ENCODE results near the gene CSNK1G2.
A peak's percentile ranks its signal among the peaks of the same experiment; 100 is the strongest.

Gene CSNK1G2

DNA sequence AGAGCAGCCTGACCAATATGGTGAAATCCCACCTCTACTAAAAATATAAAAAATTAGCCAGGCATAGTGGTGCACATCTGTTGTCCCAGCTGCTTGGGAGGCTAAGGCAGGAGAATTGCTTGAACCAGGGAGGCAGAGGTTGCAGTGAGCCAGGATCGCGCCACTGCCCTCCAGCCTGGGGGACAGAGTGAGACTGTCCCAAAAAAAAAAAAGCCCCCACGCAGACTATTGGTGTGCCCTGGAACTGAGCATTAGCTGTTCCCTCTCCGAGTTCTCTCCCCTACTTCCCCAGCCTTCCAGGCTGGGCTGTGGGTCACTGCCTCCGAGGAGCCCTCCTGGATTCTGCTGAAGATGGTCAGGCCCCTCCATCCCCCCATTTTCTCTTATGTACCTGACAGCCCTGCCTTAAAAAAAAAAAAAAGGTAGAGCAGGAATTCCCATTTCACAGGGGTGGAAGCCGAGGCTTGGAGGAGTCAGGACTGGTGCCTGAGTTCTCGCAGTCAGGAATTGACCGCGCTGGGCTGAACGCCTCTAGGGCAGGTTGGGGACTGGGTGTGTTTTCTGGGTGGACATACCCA lies 33.9 kb upstream of the CSNK1G2 start:
- no peak overlapping the region for H4K8ac ChIP-seq (ENCODE audit: low read depth, low read length)

DNA sequence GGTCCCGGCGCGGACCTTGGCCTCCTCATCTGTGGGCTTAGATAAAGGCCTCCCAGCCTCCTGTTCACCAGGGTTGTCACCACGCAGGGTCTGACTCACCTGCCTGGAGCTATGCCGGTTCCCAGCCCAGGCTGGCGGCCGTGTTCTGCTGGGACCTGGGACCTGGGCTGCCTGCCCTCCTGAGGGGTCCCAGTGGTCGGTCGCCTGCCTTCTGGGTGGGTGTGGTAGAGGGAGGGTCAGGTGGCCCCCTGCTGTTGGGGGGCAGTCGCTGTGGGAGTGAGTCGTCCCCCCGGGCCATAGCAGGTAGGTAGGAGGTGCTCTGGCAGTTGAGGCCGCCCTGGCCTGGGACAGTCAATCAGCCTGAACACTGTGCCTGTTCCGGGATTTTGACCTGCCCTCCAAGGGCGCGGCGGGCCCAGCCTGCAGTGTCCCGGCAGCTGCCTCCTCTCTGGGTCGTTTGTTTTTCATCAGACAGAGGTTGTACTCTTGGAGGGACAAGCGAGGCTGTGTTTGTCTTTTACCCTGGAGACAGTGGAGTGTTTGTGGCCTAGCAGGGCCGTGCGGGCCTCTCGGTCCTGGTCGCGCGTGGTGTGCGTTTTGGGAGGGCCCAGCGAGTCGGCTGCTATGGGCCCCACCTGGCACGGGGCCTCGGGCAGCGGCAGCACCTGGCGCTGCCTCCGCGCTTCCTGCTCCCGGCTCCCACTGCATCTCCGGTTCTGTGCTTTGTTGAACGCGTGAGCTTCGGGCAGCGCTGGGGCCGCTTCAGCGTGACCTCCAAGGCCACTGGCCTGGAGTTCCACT lies 33.2 kb upstream of the CSNK1G2 start:
- H3K79me1 ChIP-seq (ENCODE audit: low read length) = peaks cover 21% of the 10 kb centered on the region
- peak; percentile 92 to 93 for DNase-seq
- no peak overlapping the region for H4K8ac ChIP-seq (ENCODE audit: low read depth, low read length)
- no peak overlapping the region for H3K23ac ChIP-seq (ENCODE audit: low read length)
- peak overlapping the region; percentile 95 for H3K4ac ChIP-seq (ENCODE audit: low read depth, low read length)
- no peak overlapping the region for H2AK5ac ChIP-seq (ENCODE audit: low read length)
- H2BK120ac ChIP-seq (ENCODE audit: insufficient read depth, low read length, poor library complexity) = no peak overlapping the region
- H4K12ac ChIP-seq (ENCODE audit: low read depth, low read length) = peak overlapping the region; percentile 32
- peak overlapping the region; percentile 20 for H3K18ac ChIP-seq (ENCODE audit: low read length)
- H4K91ac ChIP-seq (ENCODE audit: low read depth, low read length) = no peak overlapping the region
- WGBS (ENCODE audit: extremely low coverage, insufficient coverage, insufficient read length) = no CpG with 5 or more reads among the region's 43 CpGs
- H2AFZ ChIP-seq (ENCODE audit: insufficient read depth, low read length, poor library complexity) = no peak overlapping the region
- H3K36me3 ChIP-seq (ENCODE audit: control insufficient read depth in 1 of 2, insufficient read depth in 2 of 2, low read length in 2 of 2) = peaks cover 21 to 32% of the 10 kb centered on the region in 2 experiments
- no peak overlapping the region for H2BK5ac ChIP-seq (ENCODE audit: low read depth, low read length, poor library complexity)
- no peaks in the 10 kb centered on the region for H3K27me3 ChIP-seq (ENCODE audit: insufficient read depth, low read length)
- peak overlapping the region; percentile 20 for H3K4me2 ChIP-seq (ENCODE audit: low read length)
- no peak overlapping the region for H2BK12ac ChIP-seq (ENCODE audit: low read length)
- peak overlapping the region; percentile 51 for H3K27ac ChIP-seq (ENCODE audit: low read depth, low read length)
- H3K9me3 ChIP-seq (ENCODE audit: insufficient read depth, low read depth, low read length) = no peaks in the 10 kb centered on the region
- peak overlapping the region; percentile 16 for H3K4me3 ChIP-seq (ENCODE audit: low read depth, low read length)
- H3K4me1 ChIP-seq (ENCODE audit: control insufficient read depth in 1 of 2, insufficient read depth in 2 of 2, low read length in 2 of 2) = peaks cover 31 to 40% of the 10 kb centered on the region in 2 experiments
- H3K79me2 ChIP-seq (ENCODE audit: control insufficient read depth, insufficient read depth, low read length, poor library complexity) = peaks cover 34% of the 10 kb centered on the region
- peak overlapping the region; percentile 5 for H3K14ac ChIP-seq (ENCODE audit: low read length)
- no peak overlapping the region for H3K9ac ChIP-seq (ENCODE audit: low read length)

More for the DNA sequence above, 33.9 kb upstream of the CSNK1G2 start:
- Histone ChIP-seq H2BK5ac (ENCODE audit: low read depth, low read length, poor library complexity) (no peak overlapping the region), H2AFZ (ENCODE audit: insufficient read depth, low read length, poor library complexity) (no peak overlapping the region), H2BK12ac (ENCODE audit: low read length) (no peak overlapping the region), H4K12ac (ENCODE audit: low read depth, low read length) (no peak overlapping the region), H3K4me2 (ENCODE audit: low read length) (peak overlapping the region; percentile 20), H3K4me3 (ENCODE audit: low read depth, low read length) (no peak overlapping the region), H3K9ac (ENCODE audit: low read length) (peak overlapping the region; percentile 41), H3K79me1 (ENCODE audit: low read length) (peaks cover 21% of the 10 kb centered on the region), H4K91ac (ENCODE audit: low read depth, low read length) (no peak overlapping the region), H2AK5ac (ENCODE audit: low read length) (no peak overlapping the region), H2BK120ac (ENCODE audit: insufficient read depth, low read length, poor library complexity) (no peak overlapping the region), H3K9me3 (ENCODE audit: insufficient read depth, low read depth, low read length) (no peaks in the 10 kb centered on the region), H3K4me1 (ENCODE audit: control insufficient read depth in 1 of 2, insufficient read depth in 2 of 2, low read length in 2 of 2) (peaks cover 31 to 41% of the 10 kb centered on the region in 2 experiments), H3K4ac (ENCODE audit: low read depth, low read length) (peak overlapping the region; percentile 95), H3K79me2 (ENCODE audit: control insufficient read depth, insufficient read depth, low read length, poor library complexity) (peaks cover 34% of the 10 kb centered on the region), H3K18ac (ENCODE audit: low read length) (no peak overlapping the region), H3K23ac (ENCODE audit: low read length) (no peak overlapping the region), H3K27ac (ENCODE audit: low read depth, low read length) (peak overlapping the region; percentile 51), H3K27me3 (ENCODE audit: insufficient read depth, low read length) (no peaks in the 10 kb centered on the region), H3K36me3 (ENCODE audit: control insufficient read depth in 1 of 2, insufficient read depth in 2 of 2, low read length in 2 of 2) (peaks cover 14 to 25% of the 10 kb centered on the region in 2 experiments), H3K14ac (ENCODE audit: low read length) (no peak overlapping the region)
- no CpG with 5 or more reads among the region's 10 CpGs for WGBS (ENCODE audit: extremely low coverage, insufficient coverage, insufficient read length)
- DNase-seq = no peak

DNA sequence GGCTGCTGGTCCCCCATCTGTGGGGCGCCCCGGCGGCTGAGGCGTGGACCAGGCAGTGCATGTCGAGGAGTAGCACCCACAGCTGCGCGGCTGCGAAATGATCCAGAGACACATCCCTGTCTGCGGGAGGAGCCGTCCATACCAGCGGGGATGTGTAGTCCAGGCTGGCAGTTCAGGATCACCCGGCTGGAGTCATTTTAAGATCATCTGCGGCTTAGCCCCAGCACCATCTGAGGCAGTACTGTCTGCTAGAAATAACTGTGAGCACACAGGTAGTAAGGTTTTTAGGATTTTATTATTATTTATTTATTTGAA lies 32.7 kb upstream of the CSNK1G2 start:
- no peak for DNase-seq
- H4K8ac ChIP-seq (ENCODE audit: low read depth, low read length) = no peak overlapping the region
- no peak overlapping the region for H3K4me3 ChIP-seq (ENCODE audit: low read depth, low read length)
- H4K91ac ChIP-seq (ENCODE audit: low read depth, low read length) = no peak overlapping the region
- H3K14ac ChIP-seq (ENCODE audit: low read length) = peak overlapping the region; percentile 5
- peak overlapping the region; percentile 95 for H3K4ac ChIP-seq (ENCODE audit: low read depth, low read length)
- no peak overlapping the region for H3K27ac ChIP-seq (ENCODE audit: low read depth, low read length)
- H3K79me2 ChIP-seq (ENCODE audit: control insufficient read depth, insufficient read depth, low read length, poor library complexity) = peaks cover 34% of the 10 kb centered on the region
- H3K79me1 ChIP-seq (ENCODE audit: low read length) = peaks cover 21% of the 10 kb centered on the region
- no peak overlapping the region for H2BK120ac ChIP-seq (ENCODE audit: insufficient read depth, low read length, poor library complexity)
- H2BK5ac ChIP-seq (ENCODE audit: low read depth, low read length, poor library complexity) = no peak overlapping the region
- H3K23ac ChIP-seq (ENCODE audit: low read length) = no peak overlapping the region
- no peak overlapping the region for H3K18ac ChIP-seq (ENCODE audit: low read length)
- H4K12ac ChIP-seq (ENCODE audit: low read depth, low read length) = no peak overlapping the region
- H3K9ac ChIP-seq (ENCODE audit: low read length) = no peak overlapping the region
- peaks cover 26 to 37% of the 10 kb centered on the region in 2 experiments for H3K36me3 ChIP-seq (ENCODE audit: control insufficient read depth in 1 of 2, insufficient read depth in 2 of 2, low read length in 2 of 2)
- H3K4me2 ChIP-seq (ENCODE audit: low read length) = no peak overlapping the region
- H3K27me3 ChIP-seq (ENCODE audit: insufficient read depth, low read length) = no peaks in the 10 kb centered on the region
- no peak overlapping the region for H2BK12ac ChIP-seq (ENCODE audit: low read length)
- H3K9me3 ChIP-seq (ENCODE audit: insufficient read depth, low read depth, low read length) = no peaks in the 10 kb centered on the region
- H2AFZ ChIP-seq (ENCODE audit: insufficient read depth, low read length, poor library complexity) = no peak overlapping the region
- no peak overlapping the region for H2AK5ac ChIP-seq (ENCODE audit: low read length)
- no CpG with 5 or more reads among the region's 13 CpGs for WGBS (ENCODE audit: extremely low coverage, insufficient coverage, insufficient read length)
- peaks cover 29 to 36% of the 10 kb centered on the region in 2 experiments for H3K4me1 ChIP-seq (ENCODE audit: control insufficient read depth in 1 of 2, insufficient read depth in 2 of 2, low read length in 2 of 2)

- Histone ChIP-seq H3K27ac (ENCODE audit: low read depth, low read length) (no peak overlapping the region), H2AFZ (ENCODE audit: insufficient read depth, low read length, poor library complexity) (no peak overlapping the region), H3K9me3 (ENCODE audit: insufficient read depth, low read depth, low read length) (no peaks in the 10 kb centered on the region), H4K12ac (ENCODE audit: low read depth, low read length) (no peak overlapping the region), H3K4me1 (ENCODE audit: control insufficient read depth in 1 of 2, insufficient read depth in 2 of 2, low read length in 2 of 2) (peaks cover 21 to 32% of the 10 kb centered on the region in 2 experiments), H3K27me3 (ENCODE audit: insufficient read depth, low read length) (no peaks in the 10 kb centered on the region), H2AK5ac (ENCODE audit: low read length) (no peak overlapping the region), H3K36me3 (ENCODE audit: control insufficient read depth in 1 of 2, insufficient read depth in 2 of 2, low read length in 2 of 2) (peaks cover 39 to 51% of the 10 kb centered on the region in 2 experiments), H3K23ac (ENCODE audit: low read length) (no peak overlapping the region), H4K91ac (ENCODE audit: low read depth, low read length) (no peak overlapping the region), H3K79me1 (ENCODE audit: low read length) (peaks cover 13% of the 10 kb centered on the region), H2BK120ac (ENCODE audit: insufficient read depth, low read length, poor library complexity) (no peak overlapping the region), H3K4ac (ENCODE audit: low read depth, low read length) (peak overlapping the region; percentile 92), H2BK5ac (ENCODE audit: low read depth, low read length, poor library complexity) (no peak overlapping the region), H3K18ac (ENCODE audit: low read length) (no peak overlapping the region), H2BK12ac (ENCODE audit: low read length) (no peak overlapping the region), H4K8ac (ENCODE audit: low read depth, low read length) (no peak overlapping the region), H3K4me3 (ENCODE audit: low read depth, low read length) (no peak overlapping the region), H3K4me2 (ENCODE audit: low read length) (no peak overlapping the region), H3K9ac (ENCODE audit: low read length) (no peak overlapping the region), H3K14ac (ENCODE audit: low read length) (no peak overlapping the region), H3K79me2 (ENCODE audit: control insufficient read depth, insufficient read depth, low read length, poor library complexity) (peaks cover 34% of the 10 kb centered on the region)
- no peak for DNase-seq
- WGBS (ENCODE audit: extremely low coverage, insufficient coverage, insufficient read length) = no CpG with 5 or more reads among the region's 10 CpGs
Measured at GRCh38 chr19:1909761-1910080, 31.3 kb upstream of the CSNK1G2 start.
